Heart left ventricle (tissue), 16 donors: ENCODE data around the gene CFAP46. TPM values are rescaled to one million over a fixed set of nuclear protein-coding genes. Genes with fewer than 3 reads are reported as not detected.

Experiments
- ATAC-seq, 4 donors: fragments of 200-7000 bp; cut with Tn5 transposase; one replicate each; pipeline ENCODE4 v1.9.1; 2020 to 2022; ENCODE audit warnings: moderate library complexity in 4 of 4, mild to moderate bottlenecking in 3 of 4, moderate number of reproducible peaks in 1 of 4
- DNase-seq, 5 donors: peaks; one replicate each; pipeline ENCODE4 v3.0.0-alpha.2; 2020
- H3K27ac ChIP-seq, 12 donors: fragments of 200-600 bp; sonication (generic) in 4 of 12; one replicate each; pipeline versions ENCODE4 v1.5.0 to v1.8.0; 2016 to 2022; ENCODE audit warnings: mild to moderate bottlenecking in 2 of 12
- H3K27me3 ChIP-seq, 9 donors: fragments of 200-600 bp; sonication (generic) in 2 of 9; one replicate each; pipeline versions ENCODE4 v1.5.1 to v1.8.0; 2016 to 2022; ENCODE audit warnings: mild to moderate bottlenecking in 3 of 9
- H3K36me3 ChIP-seq, 9 donors: fragments of 200-600 bp; sonication (generic) in 2 of 9; one replicate each; pipeline versions ENCODE4 v1.5.0 to v1.8.0; 2018 to 2022; ENCODE audit warnings: mild to moderate bottlenecking in 2 of 9
- H3K4me1 ChIP-seq, 12 donors: fragments of 200-600 bp; sonication (generic) in 4 of 12; one replicate each; pipeline versions ENCODE4 v1.5.0 to v1.8.0; 2016 to 2022; ENCODE audit warnings: mild to moderate bottlenecking in 3 of 12
- H3K4me3 ChIP-seq, 12 donors: fragments of 200-600 bp; sonication (generic) in 4 of 12; one replicate each; pipeline versions ENCODE4 v1.5.0 to v1.8.0; 2017 to 2022; ENCODE audit warnings: mild to moderate bottlenecking in 9 of 12, moderate library complexity in 4 of 12
- H3K9me3 ChIP-seq, 12 donors: fragments of 200-600 bp; sonication (generic) in 4 of 12; one replicate each; pipeline versions ENCODE4 v1.5.0 to v1.8.0; 2016 to 2022; ENCODE audit warnings: mild to moderate bottlenecking in 1 of 12
- CTCF ChIP-seq, 12 donors: fragments of 200-600 bp; sonication (generic) in 4 of 12; IDR thresholded peaks; one replicate each; pipeline versions ENCODE4 v1.5.0 to v1.8.0; 2018 to 2022; ENCODE audit warnings: antibody characterized with exemption in 12 of 12, mild to moderate bottlenecking in 5 of 12
- POLR2A ChIP-seq, 2 donors: fragments of 450-650 bp; IDR thresholded peaks; one replicate each; pipeline ENCODE4 v1.6.1; 2017; ENCODE audit warnings: antibody characterized with exemption in 2 of 2, mild to moderate bottlenecking in 2 of 2, moderate library complexity in 2 of 2
- WGBS, 4 donors: extraction: QIAGEN DNeasy Blood & Tissue Kit in 2 of 4; methylation state at CpG; one replicate each; pipeline versions ENCODE4 v1.1.5 to v1.1.7; 2013 to 2018; 5-methylcytosine and 5-hydroxymethylcytosine counted together
- intact Hi-C, 10 donors: fragments of 100-400 bp; cut with DNase I; formaldehyde crosslinking; loops; one replicate each; pipeline versions ENCODE4 v1.11.1 to v1.14.2; 2022
- polyA plus RNA-seq, 2 donors: library from polyadenylated mRNA; stranded (reverse); fragments of 200-250 nt; gene quantifications; one replicate each; pipeline ENCODE4 v1.2.3, GENCODE V29; 2013
- total RNA-seq, 9 donors: library from RNA; depleted of rRNA in 2 of 9; stranded (reverse); fragments of >200 nt in 2 of 9; fragmentation: NEBNext Ultra II Directional in 3 of 9; extraction: Animal tissue kit (Norgen Biotek cat#: 25700) in 3 of 9; gene quantifications; one replicate each; pipeline versions ENCODE4 v1.1.0 to v1.2.4, GENCODE V29; 2016 to 2023
- donor health status: ischemic (EF 13 %, LVEDD 7.1; RV severe dilation, severe dysfunction).
- donor health status: healthy with polysubstance abuse.
- donor health status: DM: no; HTN: yes; CAD: no.
- donor health status: DM: no; HTN: no; CAD: no.
- donor health status: ischemic (EF 25% LVEDD 6.9; RV normal size, moderate dysfunction).
- donor health status: ischemic (EF 25% LVEDD 5.7; RV mildly dilated, moderate dysfunction).
- donor health status: healthy.
- donor health status: DM: yes; HTN: yes; CAD: no.
- donor health status: ischemic (EF 35%, LVEDD 5.7; RV mildly dilated, moderate dysfunction).
- donor health status: nonischemic (EF 11% LVEDD 7.7; RV severe dilation, severe dysfunction).
- donor health status: DM: yes; HTN: yes; CAD: no.
- donor health status: PGD.
- donor health status: ischemic (EF 29% LVEDD 5.4; RV normal size, mild dysfunction).
- donor health status: nonischemic (EF 23%, LVEDD 6.1; RV moderate dilation, normal function).

The CFAP46 gene
- total and polyA plus RNA-seq, 11 donors = 0.61 to 1.8 (median 0.95) TPM

GRCh38 chr10:132788180-132788830 is 154.1 kb downstream of the CFAP46 start:
- intact Hi-C loops = loop anchor here in 3 of 10 donors (5.0 kb wide), 1 partner anchor 131 kb away; no protein-coding TSS in a partner anchor
- Histone ChIP-seq H3K27ac (no peak overlapping the region), H3K4me1 (peaks cover 0 to 47% (median 14%) of the 10 kb centered on the region in 12 donors), H3K36me3 (peaks cover 0 to 4% (median 0%) of the 10 kb centered on the region in 9 donors), H3K9me3 (no peaks in the 10 kb centered on the region), H3K27me3 (peaks cover 47 to 80% (median 67%) of the 10 kb centered on the region in 9 donors), H3K4me3 (no peak overlapping the region)
- TF ChIP-seq POLR2A (IDR thresholded peaks at IDR 0.05) = no peak
- peak in 3 of 12 donors; percentile 5 to 17 (median 12) for TF ChIP-seq CTCF (IDR thresholded peaks at IDR 0.05)
- ATAC-seq (peak in 2 of 4 donors; percentile 27 to 49), DNase-seq (no peak)
- WGBS, 4 donors = 1 to 3% (median 2%) methylated on average over 39 to 79 of the region's 79 CpGs

- intact Hi-C loops = loop anchor here in 3 of 10 donors (5.0 kb wide), 1 partner anchor 130 kb away; no protein-coding TSS in a partner anchor
These were observed 154.7 kb downstream of the CFAP46 start for GRCh38 chr10:132787495-132788179.

DNA sequence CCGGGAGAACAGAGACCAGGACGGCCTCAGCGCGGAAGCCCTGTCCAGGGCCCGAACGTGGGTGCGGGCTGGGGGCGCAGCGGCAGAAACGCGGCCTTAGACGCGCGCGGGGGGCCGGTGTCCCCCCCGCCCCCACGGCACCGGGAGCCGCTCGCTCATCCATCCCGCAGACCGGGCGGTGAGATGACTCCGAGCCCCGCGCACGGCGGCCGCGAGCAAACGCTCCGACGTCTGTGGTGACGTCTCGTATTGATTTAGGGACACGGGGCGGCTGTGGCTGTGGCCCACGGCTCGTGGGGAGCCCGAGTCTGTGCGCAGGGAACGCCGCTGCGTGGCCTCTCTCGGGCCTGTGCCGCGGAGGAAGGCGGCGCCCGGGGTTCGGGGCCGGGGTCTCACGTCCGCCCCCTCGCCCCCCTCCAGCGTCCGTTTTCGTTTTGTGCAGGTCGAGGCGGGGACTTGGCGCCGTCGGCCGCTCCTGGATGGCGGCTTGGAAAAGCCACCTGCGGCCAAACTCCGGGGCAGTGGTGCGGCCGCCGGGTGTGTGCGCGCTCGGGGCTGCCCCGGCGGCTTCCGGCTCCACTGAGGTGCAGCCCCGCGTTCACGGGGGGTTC is 155.4 kb downstream of the CFAP46 start:
- Histone ChIP-seq H3K27me3 (peaks cover 47 to 76% (median 70%) of the 10 kb centered on the region in 9 donors), H3K4me3 (peak overlapping the region in 3 of 12 donors; percentile 0 to 20 (median 4)), H3K36me3 (peaks cover 0 to 18% (median 12%) of the 10 kb centered on the region in 9 donors), H3K4me1 (peaks cover 0 to 47% (median 14%) of the 10 kb centered on the region in 12 donors), H3K27ac (no peak overlapping the region), H3K9me3 (no peaks in the 10 kb centered on the region)
- no peak for ATAC-seq
- WGBS, 4 donors = 1 to 11% (median 3%) methylated on average over 11 to 80 of the region's 80 CpGs
- TF ChIP-seq CTCF (IDR thresholded peaks at IDR 0.05) (no peak), POLR2A (IDR thresholded peaks at IDR 0.05) (no peak)
- intact Hi-C loops = loop anchor here in 3 of 10 donors (5.0 kb wide), 1 partner anchor 130 kb away; no protein-coding TSS in a partner anchor
- no peak for DNase-seq

More at GRCh38 chr10:132787495-132788179, 154.7 kb downstream of the CFAP46 start:
- Histone ChIP-seq H3K27me3 (peaks cover 47 to 77% (median 70%) of the 10 kb centered on the region in 9 donors), H3K4me3 (peak overlapping the region in 3 of 12 donors; percentile 0 to 20 (median 4)), H3K9me3 (no peaks in the 10 kb centered on the region), H3K4me1 (peaks cover 0 to 47% (median 14%) of the 10 kb centered on the region in 12 donors), H3K27ac (no peak overlapping the region), H3K36me3 (peaks cover 0 to 11% (median 5%) of the 10 kb centered on the region in 9 donors)
- ATAC-seq (no peak), DNase-seq (no peak)
- 0 to 2% (median 1%) methylated on average over 2 to 80 of the region's 80 CpGs for WGBS, 4 donors
- TF ChIP-seq POLR2A (IDR thresholded peaks at IDR 0.05) (no peak), CTCF (IDR thresholded peaks at IDR 0.05) (no peak)
